Activated CD4-positive, alpha-beta T cell treated with anti-CD3 and anti-CD28 coated beads, Interleukin-2, amount 50 U/mL, for 16 hours (primary cell): ENCODE measurements around the gene ZFP62.
"Not testable (repeated sequence)": the region's sequence is repeated elsewhere in the genome, so short reads cannot be mapped to it uniquely, and the experiment has no call there.

ENCODE experiments used
- DNase-seq: peaks from one replicate; pipeline ENCODE4 v3.0.0-alpha.2; 2020

Gene ZFP62

DNA sequence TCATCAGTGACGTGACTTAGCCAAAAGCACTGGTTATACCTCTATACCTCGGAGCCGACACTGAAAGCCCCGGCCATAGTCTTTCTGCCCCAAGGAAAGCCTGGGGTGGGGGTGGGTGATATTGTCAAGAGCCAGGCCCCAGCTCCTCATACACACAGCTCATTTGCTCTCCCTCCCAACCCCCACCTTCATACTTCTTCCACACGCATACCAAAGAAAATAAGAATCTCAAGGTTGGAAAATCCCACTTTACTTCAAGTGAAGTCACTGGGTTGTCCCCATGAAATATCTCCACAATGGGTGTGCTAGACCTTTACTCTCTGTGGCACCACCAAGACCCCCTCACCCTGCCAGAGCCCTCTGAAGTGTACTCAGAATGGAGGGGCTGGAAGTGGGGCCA lies 31.4 kb downstream of the ZFP62 start:
- DNase-seq: no peak

- not testable (repeated sequence) for DNase-seq
These were observed 32.1 kb downstream of the ZFP62 start for GRCh38 chr5:180828756-180829531.

GRCh38 chr5:180827374-180827773 lies 33.7 kb downstream of the ZFP62 start:
- DNase-seq: not testable (repeated sequence)

DNA sequence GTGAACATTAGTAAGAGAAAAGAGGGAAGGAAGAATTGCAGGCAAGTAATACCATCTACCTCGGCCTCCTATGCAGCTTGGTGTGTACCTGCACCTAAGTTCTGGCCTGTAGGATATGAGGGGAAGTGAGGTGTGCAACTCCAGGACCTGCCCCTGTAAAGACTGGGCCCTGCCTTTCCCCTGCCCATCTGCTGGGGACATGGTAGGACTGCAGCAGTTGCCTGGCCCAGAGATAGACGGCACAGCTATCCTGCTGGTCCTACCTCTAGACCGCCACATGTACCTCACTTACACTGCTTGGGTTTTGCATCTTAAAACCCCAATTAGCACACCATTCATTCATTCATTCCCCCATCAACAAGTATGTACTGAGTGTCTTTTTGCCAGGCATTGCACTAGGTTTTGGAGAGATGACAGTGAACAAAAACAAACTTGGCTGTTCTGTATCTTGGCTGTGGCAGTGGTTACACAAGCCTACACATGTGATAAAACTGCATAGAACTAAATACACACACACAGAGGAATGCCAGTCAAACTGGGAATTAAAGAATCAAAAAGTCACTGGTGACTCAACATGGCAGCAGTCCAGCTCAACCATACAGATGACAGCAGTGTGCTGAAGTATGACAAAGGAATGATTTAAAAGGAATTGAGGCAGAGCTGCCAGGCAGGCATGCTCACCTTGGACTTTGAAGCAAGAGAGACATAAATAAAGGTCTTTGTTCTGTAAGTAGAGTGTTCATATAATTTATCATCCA lies 35.1 kb downstream of the ZFP62 start:
- peak; percentile 55 for DNase-seq

DNA sequence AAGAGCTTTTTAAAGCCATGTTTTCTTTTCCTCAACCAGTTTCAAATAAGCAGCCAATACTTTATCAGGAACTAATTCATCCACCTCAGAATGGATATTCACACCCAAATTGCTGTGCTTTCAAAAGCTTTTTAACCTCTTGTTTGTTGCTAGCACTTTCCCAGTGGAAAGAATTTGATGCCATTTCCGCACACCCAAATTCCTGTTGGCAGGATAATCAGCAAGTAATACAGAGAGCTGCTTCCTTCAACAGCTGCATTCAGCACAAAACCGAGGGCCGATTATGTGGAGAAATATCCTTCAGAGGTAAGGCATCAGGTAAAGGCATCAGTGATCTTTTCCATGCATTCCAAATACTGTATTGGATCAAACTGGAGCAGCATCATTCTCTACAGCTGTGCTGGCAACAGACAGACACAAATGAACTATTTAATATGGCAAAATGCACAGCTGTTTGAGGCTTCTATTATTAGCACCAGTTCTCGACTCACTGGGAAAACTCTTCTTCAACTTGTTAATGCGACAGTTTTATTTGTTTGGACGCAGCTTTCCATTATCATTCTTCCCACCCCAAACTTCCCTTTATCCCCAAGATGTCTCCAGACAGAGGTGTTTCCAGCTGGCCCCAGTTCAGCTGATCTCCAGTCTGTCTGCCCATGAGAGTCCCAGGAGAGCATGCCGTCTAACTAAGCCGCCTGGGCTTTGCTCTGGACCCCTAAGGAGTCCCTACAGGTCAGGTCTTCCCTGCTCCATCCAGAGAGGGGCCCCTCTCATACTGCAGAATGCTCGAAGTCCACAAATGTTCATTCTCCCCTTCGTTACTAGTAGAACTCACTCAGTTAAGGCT lies 36.2 kb downstream of the ZFP62 start:
- DNase-seq: no peak

GRCh38 chr5:180823940-180824629 lies 37.0 kb downstream of the ZFP62 start:
- no peak for DNase-seq

DNA sequence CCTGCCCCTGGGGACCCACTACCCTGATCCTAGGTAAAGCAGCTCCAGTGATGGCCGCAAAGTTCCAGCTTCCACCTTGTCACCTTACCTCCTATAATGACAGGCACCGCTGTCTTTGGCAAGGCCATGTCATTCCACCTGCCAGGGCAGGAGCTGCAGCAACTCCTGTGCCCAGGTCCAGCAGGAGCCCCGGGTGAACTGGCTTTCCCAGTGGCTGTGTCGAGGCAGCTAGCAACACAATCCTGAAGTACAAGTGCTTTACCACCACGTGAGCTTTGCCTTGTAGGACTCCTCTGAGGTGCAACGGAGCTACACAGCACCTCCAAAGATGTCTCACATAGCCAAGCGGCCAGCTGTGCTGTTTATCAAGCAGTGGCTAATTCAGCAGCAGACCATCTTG lies 37.7 kb downstream of the ZFP62 start:
- DNase-seq: no peak

DNA sequence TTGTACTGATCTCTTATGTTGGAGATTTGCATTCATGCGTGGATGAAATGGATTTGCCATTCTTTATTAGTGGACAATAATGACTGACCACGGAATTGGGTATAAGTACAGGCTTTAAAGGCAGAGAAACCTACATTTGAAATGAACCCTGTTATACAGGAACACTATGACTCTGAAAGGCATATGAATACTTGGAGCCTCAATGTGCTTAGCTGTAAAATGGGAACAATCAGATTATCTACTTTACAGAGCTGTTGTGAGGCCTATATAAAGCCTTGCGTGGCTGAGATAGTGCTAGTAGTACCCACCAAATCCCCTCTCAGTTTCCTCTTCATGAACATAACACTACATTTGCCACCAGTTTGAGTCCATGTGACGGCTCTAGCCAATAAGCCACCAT lies 39.5 kb downstream of the ZFP62 start:
- no peak for DNase-seq

GRCh38 chr5:180820788-180821321 lies 40.2 kb downstream of the ZFP62 start:
- no peak for DNase-seq

GRCh38 chr5:180818677-180819341 lies 42.3 kb downstream of the ZFP62 start:
- no peak for DNase-seq

DNA sequence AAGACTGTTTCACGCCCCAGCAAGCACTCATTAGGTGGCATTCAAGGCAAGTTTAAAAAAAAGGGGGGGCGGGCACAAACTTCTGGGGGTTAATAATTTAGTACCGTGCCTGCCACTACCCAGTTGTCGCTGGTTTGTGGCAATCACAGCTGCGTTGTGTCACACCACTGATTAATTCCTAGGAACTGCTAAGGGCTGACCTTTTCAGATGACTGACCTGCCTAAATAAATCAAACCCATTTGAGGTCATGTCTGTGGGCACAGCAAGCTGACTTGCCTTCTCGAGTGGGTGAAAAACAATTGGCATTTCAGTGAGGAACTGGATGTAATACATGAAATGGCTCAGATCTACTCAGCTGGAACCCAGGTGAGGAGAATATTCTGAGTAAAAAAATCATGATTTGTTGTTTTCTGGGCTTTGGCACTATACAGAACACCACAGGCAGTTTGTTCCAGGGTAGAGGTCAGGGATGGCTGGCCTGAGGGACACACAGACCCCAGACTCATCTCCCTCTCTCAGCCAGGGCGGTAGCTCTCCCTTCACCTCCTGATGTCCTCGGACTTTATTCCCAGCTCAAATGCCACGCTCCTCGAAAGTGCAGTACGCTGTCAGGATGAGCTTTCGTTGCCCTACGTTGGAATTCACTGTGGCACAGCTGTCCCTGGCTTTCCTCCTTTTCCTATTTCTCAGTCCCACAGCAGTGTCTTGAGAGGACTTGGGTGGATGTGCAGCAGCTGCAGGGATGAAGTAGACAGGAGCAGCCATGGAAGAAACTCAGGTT lies 43.0 kb downstream of the ZFP62 start:
- no peak for DNase-seq

DNA sequence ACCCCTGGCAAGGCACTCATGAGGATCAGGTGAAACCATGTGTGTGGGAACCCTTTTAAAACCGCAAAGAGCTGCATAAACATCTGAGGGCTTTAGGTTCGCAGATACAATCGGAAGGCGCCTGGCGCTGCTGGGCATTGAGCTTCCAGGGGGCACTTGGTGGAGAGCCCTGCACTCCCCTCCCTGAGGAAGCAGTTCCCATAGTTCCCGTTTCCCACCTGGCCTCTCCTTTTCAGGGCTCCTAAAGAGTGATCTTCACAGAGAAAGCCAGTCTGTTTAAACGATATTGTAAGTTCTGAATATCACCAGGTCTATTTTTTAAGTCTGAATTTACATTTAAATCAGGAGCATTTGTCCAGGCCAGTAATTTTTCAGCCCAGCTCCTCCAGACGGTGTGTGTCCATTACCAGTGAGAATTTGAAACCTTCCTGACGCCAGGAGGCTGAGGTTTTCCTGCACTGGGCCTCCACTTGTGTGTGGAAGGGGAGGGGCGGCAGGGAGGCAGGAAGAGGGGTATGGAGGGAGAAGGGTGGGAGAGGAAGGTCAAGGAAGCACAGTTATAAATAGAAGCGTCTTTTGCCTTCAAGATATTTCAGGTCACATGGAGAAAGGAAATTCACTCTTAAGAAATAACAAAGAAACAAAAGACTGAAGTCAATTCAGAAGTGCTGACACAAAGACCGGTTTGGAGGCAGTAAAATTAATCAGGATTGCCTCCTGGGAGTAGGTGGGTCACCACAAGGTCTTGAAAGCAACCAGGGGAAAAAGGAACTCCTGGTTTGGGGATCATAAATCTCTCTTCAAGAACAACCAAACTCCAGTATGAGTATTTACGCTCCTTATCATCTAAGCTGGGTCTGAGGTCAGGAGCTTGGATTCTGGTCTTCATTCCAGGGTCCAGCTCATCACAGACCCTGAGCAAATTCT lies 44.2 kb downstream of the ZFP62 start:
- DNase-seq: no peak

GRCh38 chr5:180815293-180815917 lies 45.7 kb downstream of the ZFP62 start:
- DNase-seq: no peak

DNA sequence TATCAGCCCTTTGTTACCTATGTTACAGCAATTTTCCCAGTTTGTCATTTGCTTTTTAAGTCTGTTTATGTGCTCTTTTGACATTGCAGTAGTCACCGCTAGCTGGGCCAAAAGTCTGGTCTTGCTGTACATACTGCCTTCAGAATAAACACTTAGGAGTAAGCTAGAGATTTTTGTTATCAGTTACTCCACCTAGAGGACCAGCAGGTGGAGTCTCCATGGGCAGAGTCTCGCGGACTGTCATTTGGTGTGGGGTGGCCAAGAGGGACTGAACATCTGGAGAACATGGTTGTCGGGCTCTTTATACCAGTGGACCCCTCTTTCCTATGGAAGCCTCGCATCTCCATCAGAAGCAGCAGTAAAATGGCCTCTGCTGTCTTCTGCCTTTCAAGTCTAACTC lies 47.7 kb downstream of the ZFP62 start:
- DNase-seq: peak; percentile 6

DNA sequence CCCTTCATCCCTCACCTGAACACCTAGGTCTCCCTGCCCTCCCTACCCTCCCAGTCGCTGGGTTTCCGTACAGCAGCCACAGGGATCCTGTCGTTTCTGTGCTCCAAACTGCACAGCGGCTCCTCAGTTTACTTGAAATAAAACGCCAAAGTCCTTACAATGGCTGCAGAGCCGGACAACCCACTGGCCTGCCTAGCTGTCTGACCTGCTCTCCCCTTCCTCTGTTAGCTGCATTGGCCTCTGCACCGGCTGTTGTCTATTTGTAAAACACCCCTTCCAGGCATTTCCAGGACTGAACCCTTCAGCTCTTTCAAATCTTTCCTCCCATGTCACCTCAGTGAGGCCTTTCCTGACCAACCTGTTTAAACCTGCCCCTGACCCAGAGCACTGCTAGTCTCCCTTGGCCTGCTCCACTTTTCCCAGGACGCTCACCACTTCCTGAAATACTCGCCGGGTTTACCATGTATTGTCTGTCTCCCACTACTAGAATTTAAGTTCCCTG lies 49.4 kb downstream of the ZFP62 start:
- DNase-seq: no peak

GRCh38 chr5:180810959-180811622 lies 50.0 kb downstream of the ZFP62 start:
- DNase-seq: peak; percentile 69

DNA sequence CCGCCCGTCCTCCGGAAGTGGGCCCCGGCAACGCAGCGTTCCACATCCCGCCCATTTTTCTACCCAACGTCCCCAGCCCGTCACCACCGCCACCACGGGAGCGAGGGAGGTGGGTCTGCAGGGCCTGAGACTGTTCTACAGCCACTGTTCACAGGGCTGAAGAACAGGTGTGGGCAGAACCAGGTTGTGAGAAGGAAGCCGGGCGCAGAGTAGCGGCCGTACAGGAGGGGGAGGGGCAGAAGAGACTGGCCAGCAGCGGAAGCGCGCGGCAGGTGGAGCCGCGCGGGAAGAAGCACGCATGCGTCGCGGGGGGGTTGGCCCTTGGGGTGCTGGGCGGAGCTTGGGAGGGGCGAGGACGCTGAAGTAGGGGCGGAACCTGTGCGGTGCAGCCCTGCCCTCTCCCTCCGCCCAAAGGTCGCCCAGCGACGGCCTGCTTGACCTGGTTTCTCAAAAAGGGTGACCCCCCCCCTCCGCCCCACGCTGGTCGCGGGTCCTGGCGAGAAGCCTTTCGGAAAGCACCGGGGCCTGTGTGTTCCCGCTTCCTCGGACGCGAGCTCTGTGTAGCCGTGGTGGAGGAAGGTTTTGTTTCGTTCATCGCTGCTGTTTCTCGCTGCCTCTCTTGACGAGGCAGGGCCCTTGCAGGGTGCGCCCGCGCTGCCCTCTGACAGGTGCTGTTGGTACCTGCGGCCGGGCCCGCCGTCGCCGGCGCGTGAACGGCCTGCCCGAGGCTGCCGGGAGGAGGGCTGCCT lies 50.7 kb downstream of the ZFP62 start:
- peak; percentile 97 for DNase-seq
